Measurements from ENCODE around the gene RINL.
A peak's percentile ranks its signal among the peaks of the same experiment; 100 is the strongest.

Gene RINL

GRCh38 chr19:38877781-38878574 is at the start of gene RINL:
RINL (minus strand) TSS chr19:38878275; CDS start chr19:38876742, 1,533 bp downstream.
- DNase-seq, result peak; percentile 61

DNA sequence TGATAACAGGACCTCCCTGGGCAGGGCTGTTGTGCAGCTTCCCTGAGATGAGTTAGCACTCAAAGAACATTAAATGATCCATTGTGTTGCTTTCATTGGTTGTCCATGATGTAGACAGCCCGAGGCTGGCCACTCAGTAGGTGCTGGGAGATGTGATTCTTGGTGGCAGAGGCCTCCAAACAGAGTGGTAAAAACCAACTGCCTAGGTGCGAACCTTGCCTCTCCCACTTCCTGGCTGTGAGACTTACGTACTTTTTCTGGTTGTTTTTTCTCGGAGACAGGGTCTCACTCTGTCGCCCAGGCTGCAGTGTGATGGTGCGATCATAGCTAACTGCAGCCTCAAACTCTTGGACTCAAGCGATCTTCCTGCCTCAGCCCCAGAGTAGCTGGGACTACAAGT is 46.3 kb upstream of the RINL start:
- DNase-seq, result no peak

DNA sequence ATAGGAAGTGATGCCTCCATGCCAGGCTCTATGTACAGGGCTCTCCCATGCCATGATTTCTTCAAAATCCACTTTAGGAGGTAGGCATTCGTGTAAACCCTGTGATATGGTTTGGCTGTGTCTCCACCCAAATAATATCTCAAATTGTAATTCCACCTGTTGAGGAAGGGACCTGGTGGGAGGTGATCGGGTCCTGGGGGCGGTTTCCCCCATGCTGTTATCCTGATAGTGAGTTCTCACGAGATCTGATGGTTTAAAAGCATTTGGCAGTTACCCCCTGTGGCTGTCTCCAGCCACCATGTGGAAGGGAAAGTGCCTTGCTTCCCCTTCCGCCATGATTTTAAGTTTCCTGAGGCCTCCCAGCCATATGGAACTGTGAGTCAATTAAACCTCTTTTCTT is 44.4 kb upstream of the RINL start:
- no peak for DNase-seq

DNA sequence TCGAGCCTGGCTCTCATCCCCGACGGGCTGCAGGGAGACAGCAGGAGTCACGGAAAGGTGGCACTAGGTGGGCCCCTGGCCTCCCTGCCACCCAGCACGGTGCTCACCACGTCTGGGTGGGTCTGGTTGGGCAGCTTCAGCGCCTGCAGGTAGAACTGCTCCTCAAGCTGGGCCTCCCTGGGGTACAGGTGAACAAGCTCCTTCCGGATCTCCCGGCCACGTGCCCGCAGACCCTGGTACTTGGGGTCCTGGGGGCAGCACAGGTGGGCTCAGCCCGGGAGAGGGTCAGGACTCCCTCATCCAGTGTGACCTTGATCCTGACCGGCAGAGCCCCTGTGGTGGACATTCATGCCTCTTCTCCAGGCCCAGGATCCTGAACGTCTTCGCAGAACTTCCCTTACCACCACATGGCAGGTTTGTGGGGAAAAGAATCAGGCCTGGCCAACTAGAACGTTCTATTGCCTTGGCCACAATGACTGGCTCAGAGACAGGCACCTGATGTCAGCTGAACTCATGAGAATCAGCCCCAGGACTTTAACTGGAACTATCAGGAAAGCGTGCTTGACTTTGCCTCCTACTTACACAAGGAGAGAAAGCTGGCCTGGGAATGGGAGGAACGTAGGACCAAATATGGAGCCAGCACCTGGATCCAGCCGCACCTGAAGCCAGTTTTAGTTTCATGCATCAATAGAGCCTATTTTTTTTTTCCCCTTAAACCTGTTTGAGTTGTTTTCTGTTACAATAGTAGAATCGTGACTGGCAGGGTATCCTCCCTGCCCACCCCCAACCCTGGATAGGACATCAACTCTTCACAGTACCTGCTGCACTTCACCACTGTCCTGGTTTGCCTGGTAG is 43.6 kb upstream of the RINL start:
- no peak for DNase-seq

- DNase-seq, result no peak
Measured at GRCh38 chr19:38920602-38921419, 42.7 kb upstream of the RINL start.

- DNase-seq, result no peak
Measured at GRCh38 chr19:38919837-38920601, 41.9 kb upstream of the RINL start.

- no peak for DNase-seq
Measured at GRCh38 chr19:38918526-38918925, 40.5 kb upstream of the RINL start.

DNA sequence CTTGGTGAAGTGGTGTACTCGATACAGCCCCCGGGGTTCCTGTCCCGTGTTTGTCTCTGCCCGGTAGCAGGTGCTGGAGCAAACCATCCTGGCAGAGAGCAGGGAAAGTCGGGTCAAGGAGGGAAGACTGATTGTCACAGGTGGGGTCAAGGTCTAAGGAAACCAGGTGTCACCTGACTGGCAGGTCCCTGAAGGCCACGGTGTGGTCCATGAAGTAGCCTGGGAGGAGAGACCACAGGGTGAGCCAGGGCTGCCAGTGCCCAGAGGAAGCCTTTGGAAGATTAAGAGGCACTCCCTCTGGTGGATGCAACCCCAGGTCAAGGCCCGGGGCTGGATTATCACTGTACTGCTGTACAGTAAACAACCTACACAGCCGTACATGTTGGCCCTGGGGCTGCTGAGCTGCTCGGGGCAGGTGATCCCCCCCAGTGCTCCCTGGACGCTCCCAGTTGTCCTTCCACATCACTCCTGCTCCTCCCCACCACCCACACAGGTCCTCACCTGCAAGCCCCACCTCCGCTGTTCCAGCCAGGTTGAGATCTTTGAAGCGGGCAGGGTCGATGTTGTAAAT is 39.9 kb upstream of the RINL start:
- DNase-seq, result no peak

DNA sequence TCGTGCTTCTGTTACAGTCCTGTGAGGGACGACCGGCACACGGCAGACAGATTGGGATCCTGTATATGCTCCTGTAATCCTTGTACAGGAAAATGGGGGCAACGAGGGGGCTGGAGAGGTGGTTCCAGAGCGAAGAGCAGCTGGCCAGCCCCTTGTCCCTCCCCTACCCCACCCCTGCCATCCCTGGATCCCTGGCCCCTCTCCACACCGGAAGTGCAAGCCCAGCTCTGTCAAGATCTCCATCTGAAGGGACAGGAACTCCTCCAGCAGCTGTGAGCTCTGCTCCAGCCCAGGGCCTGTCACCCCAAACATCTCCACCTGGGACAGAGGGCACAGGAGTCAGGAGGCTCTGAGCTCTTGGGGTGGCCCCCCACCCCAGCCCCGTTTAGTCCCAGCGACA is 39.4 kb upstream of the RINL start:
- DNase-seq, result no peak

GRCh38 chr19:38915329-38916321 is 37.5 kb upstream of the RINL start:
- DNase-seq, result no peak

- DNase-seq, result no peak
Measured at GRCh38 chr19:38913958-38914357, 35.9 kb upstream of the RINL start.

DNA sequence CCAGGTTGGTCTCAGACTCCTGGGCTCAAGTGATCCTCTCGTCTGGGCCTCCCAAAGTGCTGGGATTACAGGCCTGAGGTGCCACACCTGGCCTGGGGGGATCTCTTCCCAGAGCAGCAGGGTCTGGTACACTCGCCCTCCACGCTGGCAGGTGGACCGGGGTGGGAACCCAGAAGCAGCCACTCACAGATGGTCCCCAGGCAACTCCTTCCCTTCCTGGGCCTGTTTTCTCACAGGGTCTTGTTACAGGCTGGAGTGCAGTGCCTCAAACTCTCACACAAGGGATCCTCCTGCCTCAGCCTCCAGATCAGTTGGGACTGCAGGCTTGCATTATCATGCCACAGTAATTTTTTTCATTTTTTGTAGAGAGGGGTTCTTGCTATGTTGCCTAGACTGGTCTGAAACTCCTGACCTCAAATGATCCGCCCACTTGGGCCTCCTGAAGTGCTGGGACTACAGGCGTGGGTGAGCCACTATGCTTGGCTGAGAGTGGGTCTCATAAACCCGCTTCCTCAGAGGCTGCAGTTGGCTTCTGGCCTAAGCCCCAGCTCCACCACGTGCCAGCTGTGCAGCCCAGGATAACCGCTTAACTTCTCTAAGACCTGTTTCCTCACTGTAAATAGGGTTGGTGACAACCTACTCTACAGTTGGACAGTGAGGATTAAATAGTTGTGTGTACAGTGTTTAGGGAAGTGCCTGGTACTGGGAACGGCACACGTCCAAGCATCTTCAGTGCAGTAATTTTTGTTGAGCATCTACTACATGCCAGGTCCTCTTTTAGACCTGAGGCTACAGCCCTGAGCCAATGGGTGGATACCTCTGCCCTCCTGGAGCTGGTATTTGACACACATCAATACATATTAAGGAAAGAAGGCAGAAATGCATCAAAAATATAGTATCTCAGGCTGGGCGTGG is 34.8 kb upstream of the RINL start:
- DNase-seq, result no peak

DNA sequence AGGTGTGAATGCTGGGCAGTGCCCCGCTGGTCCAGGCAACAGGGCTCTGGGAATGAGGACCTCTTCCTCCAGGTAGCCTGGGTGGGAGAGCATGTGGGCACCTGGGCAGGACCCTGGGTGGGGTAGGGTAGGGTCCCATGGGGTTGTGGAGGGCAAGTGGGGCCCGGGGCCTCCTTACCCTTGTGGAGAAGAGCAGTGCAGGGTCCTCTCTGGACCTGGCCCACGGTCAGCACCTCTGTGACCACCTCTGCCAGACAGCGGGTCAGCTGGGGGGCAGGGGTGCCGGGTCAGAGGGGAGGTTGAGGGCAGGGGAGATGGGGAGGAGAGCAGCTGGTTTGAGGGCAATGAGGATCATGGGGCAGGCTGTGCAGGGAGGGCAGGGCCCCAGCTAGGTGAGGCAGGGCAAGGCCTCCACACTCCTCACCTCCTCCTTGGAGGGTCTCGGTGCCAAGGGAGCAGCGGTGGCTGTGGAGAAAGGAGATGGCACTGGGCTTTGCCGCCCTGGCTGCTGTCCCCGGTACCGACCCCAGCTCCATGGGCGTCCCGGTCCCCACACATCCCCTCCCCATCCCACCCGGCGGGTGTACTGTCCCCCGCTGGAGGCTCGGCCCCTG is 33.4 kb upstream of the RINL start:
- DNase-seq, result no peak

DNA sequence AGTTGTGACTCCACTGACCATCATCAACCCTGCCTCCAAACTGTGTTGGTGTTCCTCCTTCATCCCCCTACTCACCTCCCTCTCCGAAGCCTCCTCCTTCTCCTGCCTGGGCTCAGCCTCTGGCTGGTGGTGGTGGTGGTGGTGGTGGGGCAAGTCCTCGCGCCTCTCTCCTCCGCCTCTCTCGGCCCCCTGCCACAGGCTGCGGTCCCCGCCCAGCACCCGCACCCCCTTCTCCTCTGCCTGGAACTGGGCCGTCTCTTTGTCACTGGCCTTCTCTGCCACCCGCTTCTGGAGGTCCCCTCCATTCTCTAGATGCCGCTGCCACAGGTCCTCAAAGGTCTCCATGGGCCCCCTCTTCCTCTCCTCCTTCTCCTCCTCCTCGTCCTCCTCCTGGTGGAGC is 32.4 kb upstream of the RINL start:
- DNase-seq, result no peak

DNA sequence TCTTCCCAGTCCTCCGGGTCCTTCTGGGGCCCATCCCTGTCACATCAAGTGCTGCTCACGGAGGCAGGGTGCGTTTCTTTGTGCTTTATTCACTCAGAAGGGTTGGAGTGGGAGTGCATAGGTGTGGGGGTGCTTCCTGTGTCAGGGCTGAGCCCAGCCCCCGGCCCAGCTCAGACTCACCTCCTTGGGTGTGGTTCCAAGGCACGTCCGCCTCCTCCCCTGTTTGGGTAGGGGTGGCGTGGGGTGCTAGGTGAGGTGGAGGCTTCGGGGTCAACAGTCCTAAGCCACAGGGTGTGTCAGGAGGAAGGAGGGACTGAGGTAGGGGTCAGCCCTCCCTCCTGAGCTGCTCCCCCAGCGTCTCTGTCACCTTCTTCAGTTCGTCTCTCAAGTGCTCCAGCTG is 30.8 kb upstream of the RINL start:
- DNase-seq, result no peak

GRCh38 chr19:38907670-38908069 is 29.6 kb upstream of the RINL start:
- DNase-seq, result no peak

DNA sequence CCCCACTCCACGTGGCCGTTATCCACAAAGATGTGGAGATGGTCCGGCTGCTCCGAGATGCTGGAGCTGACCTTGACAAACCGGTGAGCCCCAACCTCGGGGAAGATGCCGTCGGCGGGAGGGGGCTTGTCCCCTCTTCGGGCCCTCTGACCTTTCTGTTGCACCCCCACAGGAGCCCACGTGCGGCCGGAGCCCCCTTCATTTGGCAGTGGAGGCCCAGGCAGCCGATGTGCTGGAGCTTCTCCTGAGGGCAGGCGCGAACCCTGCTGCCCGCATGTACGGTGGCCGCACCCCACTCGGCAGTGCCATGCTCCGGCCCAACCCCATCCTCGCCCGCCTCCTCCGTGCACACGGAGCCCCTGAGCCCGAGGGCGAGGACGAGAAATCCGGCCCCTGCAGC is 29.2 kb upstream of the RINL start:
- no peak for DNase-seq

- DNase-seq, result no peak
Measured at GRCh38 chr19:38905620-38906019, 27.5 kb upstream of the RINL start.

Measured in stimulated activated naive CD4-positive, alpha-beta T cell treated with Interleukin-2 at 50 U/mL for 16 hours (primary cell).